Tracheal epithelial cell (primary cell): Measurements from ENCODE around the gene ZFP69. TPM values are rescaled to one million over a fixed set of nuclear protein-coding genes. Genes with fewer than 3 reads are reported as not detected.

ENCODE experiments used
- total RNA-seq: library from RNA; depleted of rRNA; stranded (reverse); fragments of >200 nt; gene quantifications from 2 replicates; pipeline ENCODE4 v1.2.1, GENCODE V29; 2014

Gene ZFP69
- total RNA-seq = 2.4 and 2.6 TPM in 2 replicates

GRCh38 chr1:40476924-40477677, at the start of gene ZFP69:
Gene ZFP69, plus strand, starts transcription at chr1:40477290. Its CDS starts 2,072 bp downstream, at chr1:40479362.

DNA sequence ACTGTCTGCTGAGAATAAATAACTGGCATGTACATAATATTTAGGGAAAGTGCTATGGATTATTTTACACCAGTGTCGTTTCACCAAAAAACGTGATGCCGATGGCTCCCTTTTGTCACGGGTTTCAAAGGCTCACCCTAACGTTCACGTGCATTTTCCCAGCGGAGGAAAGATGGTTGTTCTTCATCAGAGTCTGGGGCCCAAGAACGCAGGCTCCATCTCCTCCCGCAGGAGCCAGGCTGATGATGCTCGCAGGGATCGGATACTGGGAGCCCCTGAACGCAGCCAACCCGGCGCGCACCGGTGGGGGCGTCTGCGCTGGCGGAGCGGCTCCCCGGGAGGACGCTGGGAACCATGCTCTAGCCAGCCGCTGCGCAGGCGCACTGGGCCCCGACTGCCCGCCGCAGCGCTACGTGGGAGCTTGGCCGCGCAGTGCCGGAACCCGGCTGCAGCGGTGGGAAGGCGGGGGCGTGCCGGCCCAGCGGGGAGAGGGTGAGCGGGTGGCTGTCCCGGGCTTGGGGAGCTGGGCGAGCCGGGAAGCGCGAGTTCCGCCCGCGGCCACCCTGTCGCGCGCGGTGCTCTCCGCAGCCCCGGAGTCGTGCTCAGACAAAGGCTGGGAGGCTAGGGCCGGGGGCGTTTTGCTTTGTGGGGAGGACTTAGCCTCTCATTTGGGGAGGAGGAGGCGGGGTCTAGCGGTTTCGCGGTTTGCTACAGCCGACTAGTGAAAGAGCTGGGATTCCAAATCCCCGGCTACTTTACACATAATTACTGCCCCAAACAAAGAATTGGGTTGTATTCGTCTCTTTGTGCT, 27.2 kb upstream of the ZFP69 start, which contains the start of gene ZFP69B:
ZFP69B (plus strand) TSS at position 793 of the 811 bp plus-strand sequence. CDS start 486 bp downstream, outside the sequence.

DNA sequence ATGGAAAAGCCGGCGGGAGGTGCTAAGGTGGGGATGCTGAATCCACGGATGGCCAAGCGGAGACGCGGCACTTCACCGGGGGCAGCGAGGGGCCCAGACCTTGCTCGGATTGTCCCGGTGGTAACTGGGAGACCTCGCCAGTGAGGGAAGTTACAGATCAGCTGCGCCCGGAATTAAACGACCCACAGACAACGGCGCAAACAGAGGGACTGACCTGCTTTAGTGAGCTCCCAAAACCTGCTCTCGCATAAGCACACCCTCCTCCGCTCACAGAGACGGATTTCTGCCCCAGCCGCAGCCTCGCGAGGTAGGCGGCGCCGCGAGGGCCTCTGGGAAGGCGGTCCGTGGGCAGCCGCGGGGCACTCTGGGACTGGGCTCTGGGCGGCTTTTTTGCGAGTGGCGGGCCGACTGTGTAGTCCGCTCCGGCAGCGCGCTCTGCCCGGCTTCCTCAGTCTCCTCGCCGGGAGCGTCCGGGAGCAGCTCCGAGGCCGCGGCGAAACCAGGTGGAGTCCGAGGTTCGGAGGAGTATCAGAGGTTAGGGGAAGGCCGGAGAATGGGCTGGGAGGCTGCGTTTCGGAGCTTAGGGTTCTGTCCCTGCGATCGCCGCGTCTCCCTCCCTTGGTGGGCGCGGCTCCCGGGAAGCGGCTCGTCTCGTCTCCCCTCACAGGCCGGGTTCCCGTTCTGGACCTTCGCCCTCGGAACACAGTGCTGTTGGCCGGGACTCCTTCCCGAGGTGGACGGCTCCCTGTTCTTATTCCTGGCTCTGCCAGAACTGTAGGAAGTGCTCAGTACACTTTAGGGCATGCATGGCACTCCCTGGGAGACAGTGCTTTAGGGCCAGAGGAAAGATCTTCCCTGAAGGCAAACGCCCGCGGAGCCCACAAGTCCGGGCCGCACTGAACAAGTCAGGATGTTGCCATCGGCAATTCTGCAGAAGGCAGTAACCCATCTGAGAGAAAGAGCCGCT, 31.6 kb downstream of the ZFP69 start, which contains the start of gene EXO5:
EXO5 (plus strand) TSS at position 393 of the 967 bp plus-strand sequence. CDS start 5,778 bp downstream, outside the sequence.

GRCh38 chr1:40531381-40532061, 54.4 kb downstream of the ZFP69 start, which contains the start of gene ZNF684:
Gene ZNF684, plus strand, starts transcription at chr1:40531637. Its CDS starts 1,530 bp downstream, at chr1:40533167.

Other genes starting within 250 kb of the ZFP69 start
- 0.96 TPM in 1 of 2 replicates, not detected in the other for gene TMCO2, start 229.4 kb upstream of the ZFP69 start, total RNA-seq
- 71.8 and 73.0 TPM in 2 replicates for gene ZMPSTE24, start 219.1 kb upstream of the ZFP69 start, total RNA-seq
- 0.96 TPM in 1 of 2 replicates, not detected in the other for gene COL9A2, start 160.0 kb upstream of the ZFP69 start, total RNA-seq
- 5.1 and 6.2 TPM in 2 replicates for gene SMAP2, start 103.6 kb upstream of the ZFP69 start, total RNA-seq
- gene ZFP69B, start 26.8 kb upstream of the ZFP69 start, total RNA-seq = 1.9 and 2.2 TPM in 2 replicates
- 2.1 and 4.1 TPM in 2 replicates for gene EXO5, start 31.5 kb downstream of the ZFP69 start, total RNA-seq
- 1.7 and 2.8 TPM in 2 replicates for gene ZNF684, start 54.3 kb downstream of the ZFP69 start, total RNA-seq
- gene RIMS3, start 188.4 kb downstream of the ZFP69 start, total RNA-seq = 1.7 TPM in 2 replicates
- gene NFYC, start 214.4 kb downstream of the ZFP69 start, total RNA-seq = 18.3 and 22.8 TPM in 2 replicates